Liver (tissue), 9 donors: ENCODE results near the gene MST1. TPM values are rescaled to one million over a fixed set of nuclear protein-coding genes. Genes with fewer than 3 reads are reported as not detected.

Experiments
- DNase-seq: peaks from one replicate; pipeline ENCODE4 v3.0.0-alpha.2; 2017; ENCODE audit warnings: low spot score
- H3K27ac ChIP-seq, 2 donors: one replicate each; pipeline ENCODE4 v1.7.0; 2013; ENCODE audit warnings: inconsistent platforms in 2 of 2, low read length in 2 of 2, control low read depth in 1 of 2, low read depth in 1 of 2, mild to moderate bottlenecking in 1 of 2
- H3K27me3 ChIP-seq, 4 donors: one replicate each; pipeline versions ENCODE4 v1.6.1 to v1.7.0; 2013; ENCODE audit warnings: low read length in 3 of 4, inconsistent platforms in 1 of 4, mild to moderate bottlenecking in 1 of 4, moderate library complexity in 1 of 4; ENCODE audit not compliant: control insufficient read depth in 4 of 4, insufficient read depth in 4 of 4
- H3K36me3 ChIP-seq, 4 donors: one replicate each; pipeline versions ENCODE4 v1.6.1 to v1.7.0; 2013; ENCODE audit warnings: low read length in 3 of 4, mild to moderate bottlenecking in 3 of 4, low read depth in 1 of 4, moderate library complexity in 1 of 4; ENCODE audit not compliant: control insufficient read depth in 4 of 4, insufficient read depth in 3 of 4
- H3K4me1 ChIP-seq, 4 donors: one replicate each; pipeline versions ENCODE4 v1.6.1 to v1.7.0; 2013; ENCODE audit warnings: low read length in 3 of 4, mild to moderate bottlenecking in 3 of 4, moderate library complexity in 1 of 4; ENCODE audit not compliant: control insufficient read depth in 4 of 4, insufficient read depth in 4 of 4
- H3K4me3 ChIP-seq, 3 donors: one replicate each; pipeline versions ENCODE4 v1.6.1 to v1.7.0; 2013; ENCODE audit warnings: low read length in 3 of 3, control low read depth in 1 of 3, low read depth in 1 of 3, mild to moderate bottlenecking in 1 of 3
- H3K9ac ChIP-seq, 2 donors: one replicate each; pipeline ENCODE4 v1.7.0; 2013; ENCODE audit warnings: low read length in 2 of 2, mild to moderate bottlenecking in 2 of 2, moderate library complexity in 2 of 2, control low read depth in 1 of 2, low read depth in 1 of 2
- H3K9me3 ChIP-seq, 4 donors: one replicate each; pipeline versions ENCODE4 v1.6.1 to v1.7.0; 2013; ENCODE audit warnings: low read length in 3 of 4; ENCODE audit not compliant: control insufficient read depth in 4 of 4
- ATF3 ChIP-seq: IDR thresholded peaks from 2 replicates; pipeline ENCODE4 v1.6.1; 2016; ENCODE audit warnings: antibody characterized with exemption
- EGR1 ChIP-seq, 2 donors: IDR thresholded peaks; 2 replicates each; pipeline ENCODE4 v1.6.1; 2016 to 2018; ENCODE audit warnings: antibody characterized with exemption in 2 of 2, low read depth in 2 of 2
- FOXA1 ChIP-seq: IDR thresholded peaks from 2 replicates; pipeline ENCODE4 v1.6.1; 2016; ENCODE audit warnings: antibody characterized with exemption
- FOXA2 ChIP-seq: IDR thresholded peaks from 2 replicates; pipeline ENCODE4 v1.6.1; 2016; ENCODE audit warnings: antibody characterized with exemption
- GABPA ChIP-seq, 2 donors: IDR thresholded peaks in 1 of 2; conservative IDR thresholded peaks in 1 of 2; 2 replicates each; pipeline ENCODE4 v1.6.1; 2016; ENCODE audit warnings: antibody characterized with exemption in 2 of 2, mild to moderate bottlenecking in 1 of 2, moderate library complexity in 1 of 2
- HNF4A ChIP-seq, 2 donors: conservative IDR thresholded peaks; 2 replicates each; pipeline ENCODE4 v1.6.1; 2016; ENCODE audit warnings: antibody characterized with exemption in 2 of 2, mild to moderate bottlenecking in 2 of 2
- HNF4G ChIP-seq: IDR thresholded peaks from 2 replicates; pipeline ENCODE4 v1.6.1; 2016; ENCODE audit warnings: antibody characterized with exemption
- JUND ChIP-seq, 2 donors: IDR thresholded peaks; 2 replicates each; pipeline ENCODE4 v1.6.1; 2016; ENCODE audit warnings: antibody characterized with exemption in 2 of 2
- MAX ChIP-seq: IDR thresholded peaks from 2 replicates; pipeline ENCODE4 v1.6.1; 2016; ENCODE audit warnings: antibody characterized with exemption
- NR2F2 ChIP-seq: IDR thresholded peaks from 2 replicates; pipeline ENCODE4 v1.6.1; 2016; ENCODE audit warnings: antibody characterized with exemption
- RAD21 ChIP-seq, 2 donors: IDR thresholded peaks; 2 replicates each; pipeline ENCODE4 v1.6.1; 2016; ENCODE audit warnings: antibody characterized with exemption in 2 of 2, mild to moderate bottlenecking in 2 of 2
- RXRA ChIP-seq, 2 donors: IDR thresholded peaks; 2 replicates each; pipeline ENCODE4 v1.6.1; 2017 to 2018; ENCODE audit warnings: antibody characterized with exemption in 2 of 2, mild to moderate bottlenecking in 1 of 2
- SP1 ChIP-seq: IDR thresholded peaks from 2 replicates; pipeline ENCODE4 v1.6.1; 2018; ENCODE audit warnings: antibody characterized with exemption, mild to moderate bottlenecking
- YY1 ChIP-seq: IDR thresholded peaks from 2 replicates; pipeline ENCODE4 v1.6.1; 2016; ENCODE audit warnings: antibody characterized with exemption, mild to moderate bottlenecking
- ZBTB33 ChIP-seq: IDR thresholded peaks from 2 replicates; pipeline ENCODE4 v1.6.1; 2016; ENCODE audit warnings: antibody characterized with exemption
- WGBS: extraction: QIAGEN DNeasy Blood & Tissue Kit; methylation state at CpG from one replicate; pipeline ENCODE4 v1.1.7; 2013; 5-methylcytosine and 5-hydroxymethylcytosine counted together
- polyA plus RNA-seq, 2 donors: library from polyadenylated mRNA; stranded (reverse) in 1 of 2; unstranded in 1 of 2; fragments of 200-250 nt in 1 of 2; fragments of >200 nt in 1 of 2; fragmentation: Nextera tagmentation in 1 of 2; extraction: Ambion mirVana in 1 of 2; gene quantifications; one replicate each; pipeline versions ENCODE4 v1.2.1 to v1.2.3, GENCODE V29; 2013 to 2015
- total RNA-seq, 2 donors: library from RNA; depleted of rRNA; stranded (reverse); fragments of >200 nt; gene quantifications; one replicate each; pipeline ENCODE4 v1.2.3, GENCODE V29; 2014
- TF ChIP-seq, protein P1 (sequence below): fragments of 150-350 bp; IDR thresholded peaks from 2 replicates; pipeline ENCODE4 v1.5.1; 2017; ENCODE audit warnings: improper control_type of control experiment, low read depth, low read length; ENCODE audit not compliant: missing input control
- TF ChIP-seq, protein P2 (sequence below): IDR thresholded peaks from 2 replicates; pipeline ENCODE4 v1.6.1; 2016; ENCODE audit warnings: antibody characterized with exemption, mild to moderate bottlenecking
- donor health status: healthy.
- donor health status: healthy.
- donor health status: healthy.
- donor health status: healthy.
- donor health status: healthy.

Gene MST1
- total and polyA plus RNA-seq, 4 donors, result 262 to 634 (median 530) TPM

DNA sequence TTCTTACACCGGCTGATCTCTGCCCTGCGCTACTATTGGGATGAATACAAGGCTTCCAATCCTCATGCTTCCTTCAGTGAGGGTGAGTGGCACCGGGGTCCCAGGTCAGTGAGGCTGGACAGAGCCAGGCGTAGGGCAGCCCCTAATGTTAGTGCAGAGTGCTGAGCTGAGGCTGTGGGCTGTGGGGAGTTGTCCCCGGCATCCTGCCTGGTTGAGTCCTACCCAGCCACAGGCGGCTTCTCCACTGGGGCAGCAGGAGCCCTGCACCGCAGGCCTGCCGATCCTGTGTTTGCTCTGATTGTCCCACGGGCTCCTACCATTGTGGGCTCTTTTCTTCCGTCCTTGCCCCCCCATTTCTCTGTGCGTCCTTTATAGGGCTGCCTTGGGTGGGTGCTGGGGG lies 13.4 kb upstream of the MST1 start:
- TF ChIP-seq EGR1 (IDR thresholded peaks at IDR 0.05; ENCODE audit: low read depth in 2 of 2) (no peak), RXRA (IDR thresholded peaks at IDR 0.05) (no peak), RAD21 (IDR thresholded peaks at IDR 0.05) (no peak), ATF3 (no peak), YY1 (no peak), FOXA1 (no peak), SP1 (no peak), MAX (no peak), HNF4A (conservative IDR thresholded peaks at IDR 0.05) (no peak), JUND (IDR thresholded peaks at IDR 0.05) (no peak), HNF4G (no peak), NR2F2 (no peak), ZBTB33 (no peak), FOXA2 (no peak), GABPA (IDR thresholded peaks at IDR 0.05 in 1 of 2, conservative IDR thresholded peaks at IDR 0.05 in 1 of 2) (no peak)
- TF ChIP-seq, protein P1, sequence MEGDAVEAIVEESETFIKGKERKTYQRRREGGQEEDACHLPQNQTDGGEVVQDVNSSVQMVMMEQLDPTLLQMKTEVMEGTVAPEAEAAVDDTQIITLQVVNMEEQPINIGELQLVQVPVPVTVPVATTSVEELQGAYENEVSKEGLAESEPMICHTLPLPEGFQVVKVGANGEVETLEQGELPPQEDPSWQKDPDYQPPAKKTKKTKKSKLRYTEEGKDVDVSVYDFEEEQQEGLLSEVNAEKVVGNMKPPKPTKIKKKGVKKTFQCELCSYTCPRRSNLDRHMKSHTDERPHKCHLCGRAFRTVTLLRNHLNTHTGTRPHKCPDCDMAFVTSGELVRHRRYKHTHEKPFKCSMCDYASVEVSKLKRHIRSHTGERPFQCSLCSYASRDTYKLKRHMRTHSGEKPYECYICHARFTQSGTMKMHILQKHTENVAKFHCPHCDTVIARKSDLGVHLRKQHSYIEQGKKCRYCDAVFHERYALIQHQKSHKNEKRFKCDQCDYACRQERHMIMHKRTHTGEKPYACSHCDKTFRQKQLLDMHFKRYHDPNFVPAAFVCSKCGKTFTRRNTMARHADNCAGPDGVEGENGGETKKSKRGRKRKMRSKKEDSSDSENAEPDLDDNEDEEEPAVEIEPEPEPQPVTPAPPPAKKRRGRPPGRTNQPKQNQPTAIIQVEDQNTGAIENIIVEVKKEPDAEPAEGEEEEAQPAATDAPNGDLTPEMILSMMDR, result no peak
- TF ChIP-seq, protein P2, sequence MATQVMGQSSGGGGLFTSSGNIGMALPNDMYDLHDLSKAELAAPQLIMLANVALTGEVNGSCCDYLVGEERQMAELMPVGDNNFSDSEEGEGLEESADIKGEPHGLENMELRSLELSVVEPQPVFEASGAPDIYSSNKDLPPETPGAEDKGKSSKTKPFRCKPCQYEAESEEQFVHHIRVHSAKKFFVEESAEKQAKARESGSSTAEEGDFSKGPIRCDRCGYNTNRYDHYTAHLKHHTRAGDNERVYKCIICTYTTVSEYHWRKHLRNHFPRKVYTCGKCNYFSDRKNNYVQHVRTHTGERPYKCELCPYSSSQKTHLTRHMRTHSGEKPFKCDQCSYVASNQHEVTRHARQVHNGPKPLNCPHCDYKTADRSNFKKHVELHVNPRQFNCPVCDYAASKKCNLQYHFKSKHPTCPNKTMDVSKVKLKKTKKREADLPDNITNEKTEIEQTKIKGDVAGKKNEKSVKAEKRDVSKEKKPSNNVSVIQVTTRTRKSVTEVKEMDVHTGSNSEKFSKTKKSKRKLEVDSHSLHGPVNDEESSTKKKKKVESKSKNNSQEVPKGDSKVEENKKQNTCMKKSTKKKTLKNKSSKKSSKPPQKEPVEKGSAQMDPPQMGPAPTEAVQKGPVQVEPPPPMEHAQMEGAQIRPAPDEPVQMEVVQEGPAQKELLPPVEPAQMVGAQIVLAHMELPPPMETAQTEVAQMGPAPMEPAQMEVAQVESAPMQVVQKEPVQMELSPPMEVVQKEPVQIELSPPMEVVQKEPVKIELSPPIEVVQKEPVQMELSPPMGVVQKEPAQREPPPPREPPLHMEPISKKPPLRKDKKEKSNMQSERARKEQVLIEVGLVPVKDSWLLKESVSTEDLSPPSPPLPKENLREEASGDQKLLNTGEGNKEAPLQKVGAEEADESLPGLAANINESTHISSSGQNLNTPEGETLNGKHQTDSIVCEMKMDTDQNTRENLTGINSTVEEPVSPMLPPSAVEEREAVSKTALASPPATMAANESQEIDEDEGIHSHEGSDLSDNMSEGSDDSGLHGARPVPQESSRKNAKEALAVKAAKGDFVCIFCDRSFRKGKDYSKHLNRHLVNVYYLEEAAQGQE, result no peak
- Histone ChIP-seq H3K27ac (no peak overlapping the region), H3K9ac (no peak overlapping the region), H3K27me3 (no peaks in the 10 kb centered on the region), H3K36me3 (peaks cover 30 to 91% (median 49%) of the 10 kb centered on the region in 4 donors), H3K4me3 (no peak overlapping the region), H3K4me1 (no peaks in the 10 kb centered on the region), H3K9me3 (no peaks in the 10 kb centered on the region)
- no peak for DNase-seq
- 94% methylated on average over 11 of the region's 11 CpGs for WGBS
